Neural cell (in vitro differentiated cells): ENCODE results near the gene HOXA5. TPM values are rescaled to one million over a fixed set of nuclear protein-coding genes. Genes with fewer than 3 reads are reported as not detected.
A peak's percentile ranks its signal among the peaks of the same experiment; 100 is the strongest.

Source experiments
- H2AFZ ChIP-seq: fragments of 200-600, 300-800 bp; sonication (generic), shearing (Covaris generic); 2 replicates; pipeline ENCODE4 v1.6.0; 2014; ENCODE audit warnings: low read depth, mild to moderate bottlenecking, antibody characterized with exemption, low read length, moderate library complexity
- H3F3A ChIP-seq: fragments of 200-600 bp; shearing (Covaris generic); 2 replicates; pipeline ENCODE4 v1.6.1; 2016; ENCODE audit warnings: mild to moderate bottlenecking, moderate library complexity, mixed read lengths, antibody characterized with exemption, low read length; ENCODE audit not compliant: insufficient read depth, poor library complexity, severe bottlenecking
- H3K27ac ChIP-seq: fragments of 200-600, 300-800 bp; sonication (generic), shearing (Covaris generic); 2 replicates; pipeline ENCODE4 v1.5.1; 2014; ENCODE audit warnings: mild to moderate bottlenecking, low read length, moderate library complexity
- H3K27me3 ChIP-seq: fragments of 300-800, 200-600 bp; sonication (generic), shearing (Covaris generic); 2 replicates; pipeline ENCODE4 v1.6.0; 2014; ENCODE audit warnings: mild to moderate bottlenecking, low read depth, low read length, moderate library complexity; ENCODE audit not compliant: insufficient read depth
- H3K36me3 ChIP-seq: fragments of 300-800, 200-600 bp; sonication (generic), shearing (Covaris generic); 2 replicates; pipeline ENCODE4 v1.5.1; 2014; ENCODE audit warnings: mild to moderate bottlenecking, antibody characterized with exemption, low read length, moderate library complexity; ENCODE audit not compliant: insufficient read depth
- H3K4me2 ChIP-seq: fragments of 300-800, 200-600 bp; sonication (generic), shearing (Covaris generic); 2 replicates; pipeline ENCODE4 v1.6.0; 2014; ENCODE audit warnings: mild to moderate bottlenecking, low read length
- H3K4me3 ChIP-seq: fragments of 300-800, 200-600 bp; sonication (generic), shearing (Covaris generic); 2 replicates; pipeline ENCODE4 v1.5.1; 2014; ENCODE audit warnings: mild to moderate bottlenecking, low read length, moderate library complexity
- H3K79me2 ChIP-seq: fragments of 200-600 bp; shearing (Covaris generic); replicated peaks from 2 replicates; pipeline ENCODE4 v1.6.0; 2014; ENCODE audit warnings: mild to moderate bottlenecking, low read length, moderate library complexity; ENCODE audit not compliant: insufficient read depth
- H3K9ac ChIP-seq: fragments of 300-800, 200-600 bp; sonication (generic), shearing (Covaris generic); 2 replicates; pipeline ENCODE4 v1.6.1; 2016; ENCODE audit warnings: mild to moderate bottlenecking, low read length, mixed read lengths
- H3K9me2 ChIP-seq: fragments of 200-600 bp; shearing (Covaris generic); 2 replicates; pipeline ENCODE4 v1.6.1; 2016; ENCODE audit warnings: mild to moderate bottlenecking, low read length, mixed read lengths; ENCODE audit not compliant: insufficient read depth
- H3K9me3 ChIP-seq: fragments of 200-600, 300-800 bp; sonication (generic), shearing (Covaris generic); 2 replicates; pipeline ENCODE4 v1.6.1; 2016; ENCODE audit warnings: mild to moderate bottlenecking, mixed run types, low read length, moderate library complexity, mixed read lengths
- H4K20me1 ChIP-seq: fragments of 200-600 bp; shearing (Covaris generic); 2 replicates; pipeline ENCODE4 v1.6.1; 2016; ENCODE audit warnings: mild to moderate bottlenecking, mixed run types; ENCODE audit not compliant: insufficient read depth
- CTCF ChIP-seq: fragments of 450-650 bp; IDR thresholded peaks from 2 replicates; pipeline ENCODE4 v1.5.1; 2014; ENCODE audit warnings: antibody characterized with exemption, mild to moderate bottlenecking, moderate library complexity; ENCODE audit not compliant: poor library complexity, severe bottlenecking
- EP300 ChIP-seq: fragments of 450-650 bp; conservative IDR thresholded peaks from 2 replicates; pipeline ENCODE4 v1.6.1; 2014; ENCODE audit warnings: antibody characterized with exemption, mild to moderate bottlenecking, moderate library complexity; ENCODE audit not compliant: poor library complexity, severe bottlenecking
- EZH2 ChIP-seq: fragments of 200-600, 300-800 bp; shearing (Covaris generic), sonication (generic); IDR thresholded peaks from 2 replicates; pipeline ENCODE4 v1.6.1; 2014; ENCODE audit warnings: antibody characterized with exemption, low read length, borderline replicate concordance, mild to moderate bottlenecking; ENCODE audit not compliant: insufficient read depth, poor library complexity, severe bottlenecking
- MXI1 ChIP-seq: fragments of 450-650 bp; conservative IDR thresholded peaks from 2 replicates; pipeline ENCODE4 v1.6.1; 2014; ENCODE audit warnings: antibody characterized with exemption, mild to moderate bottlenecking; ENCODE audit not compliant: poor library complexity, severe bottlenecking
- POLR2AphosphoS5 ChIP-seq: IDR thresholded peaks from 2 replicates; pipeline ENCODE4 v1.6.1; 2012
- RAD21 ChIP-seq: fragments of 450-650 bp; conservative IDR thresholded peaks from 2 replicates; pipeline ENCODE4 v1.6.1; 2014; ENCODE audit warnings: antibody characterized with exemption, mild to moderate bottlenecking, moderate library complexity
- REST ChIP-seq: IDR thresholded peaks from 2 replicates; pipeline ENCODE4 v1.6.1; 2012; ENCODE audit warnings: borderline replicate concordance
- SMC3 ChIP-seq: fragments of 450-650 bp; conservative IDR thresholded peaks from 2 replicates; pipeline ENCODE4 v1.6.1; 2014; ENCODE audit warnings: antibody characterized with exemption, mild to moderate bottlenecking, moderate library complexity; ENCODE audit not compliant: poor library complexity
- TAF1 ChIP-seq: IDR thresholded peaks from 2 replicates; pipeline ENCODE4 v1.6.1; 2012; ENCODE audit warnings: low read depth
- polyA plus RNA-seq: library from polyadenylated mRNA; depleted of rRNA; stranded (reverse); fragments of >200 nt; gene quantifications from 2 replicates; pipeline ENCODE4 v1.2.3, GENCODE V29; 2014

The HOXA5 gene
- polyA plus RNA-seq, 1 donor from 2014 or later, result not detected

DNA sequence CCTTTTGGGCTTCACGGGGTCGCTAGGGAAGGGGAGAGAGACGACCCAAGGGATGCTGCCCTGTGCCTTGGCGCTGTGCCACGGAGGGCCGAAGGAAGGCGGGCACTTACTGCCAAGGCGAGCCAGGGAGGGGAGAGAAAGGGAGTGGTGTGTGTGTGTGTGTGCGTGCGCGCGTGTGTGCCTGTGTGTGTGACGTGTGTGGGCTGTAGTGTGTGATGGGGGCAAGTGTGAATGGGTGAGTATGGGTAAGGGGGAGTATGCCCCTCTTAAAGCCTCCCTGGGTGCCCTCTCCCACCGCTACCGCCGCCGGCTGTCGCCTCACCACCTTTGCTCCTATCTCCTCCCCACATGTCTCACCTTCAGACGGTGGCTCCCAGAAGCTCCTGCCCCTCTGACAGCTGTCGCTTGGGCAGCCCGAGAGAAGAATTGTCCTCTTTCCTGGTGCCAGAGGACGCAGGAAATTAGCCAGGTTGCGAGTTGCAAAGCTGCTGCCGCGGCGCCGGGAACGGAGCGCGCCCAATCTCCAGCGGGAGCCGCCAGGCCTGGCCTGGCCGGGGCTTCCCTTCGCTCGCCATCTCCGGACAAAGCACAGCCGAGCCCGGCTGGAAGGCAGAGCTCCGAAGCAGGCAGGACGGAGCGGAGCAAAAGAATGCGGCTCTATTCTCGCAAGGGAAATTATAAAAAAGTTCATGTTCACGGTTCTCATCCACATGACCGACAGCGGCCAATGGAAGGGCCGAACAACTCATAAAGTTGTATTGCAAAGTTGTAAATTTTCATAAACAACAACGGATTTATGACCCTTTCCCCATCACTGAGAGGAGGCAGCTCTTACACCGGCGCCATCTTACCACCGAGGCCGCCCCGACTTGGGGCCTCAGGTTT, 8.7 kb upstream of the HOXA5 start, which contains the start of gene HOXA3:
Gene HOXA3 (minus strand): TSS at position 653 of the 885 bp plus-strand sequence. CDS start 41,943 bp downstream, outside the sequence.
- Histone ChIP-seq H3K4me2 (no peak within 1 kb of the TSS), H3K9me2 (no peaks in the 10 kb centered on the region), H3K4me3 (peak within 1 kb of the TSS; percentile 56), H3K79me2 (no peaks in the 10 kb centered on the region), H3K36me3 (no peaks in the 10 kb centered on the region), H3K9ac (no peak within 1 kb of the TSS), H3K9me3 (peaks cover 23% of the 10 kb centered on the region), H3K27ac (no peak within 1 kb of the TSS), H2AFZ (no peak within 1 kb of the TSS), H3K27me3 (peaks cover 100% of the 10 kb centered on the region), H4K20me1 (no peaks in the 10 kb centered on the region), H3F3A (no peaks in the 10 kb centered on the region)
- TF ChIP-seq EP300 (no peak), SMC3 (no peak), EZH2 (peak; percentile 41), POLR2AphosphoS5 (no peak), TAF1 (no peak)

GRCh38 chr7:27151341-27151930, 8.0 kb upstream of the HOXA5 start:
- H3K9me2 ChIP-seq, result no peaks in the 10 kb centered on the region
- H3F3A ChIP-seq, result no peaks in the 10 kb centered on the region
- no peaks in the 10 kb centered on the region for H3K36me3 ChIP-seq
- H3K4me2 ChIP-seq, result peak overlapping the region; percentile 5
- peaks cover 29% of the 10 kb centered on the region for H3K9me3 ChIP-seq
- H3K9ac ChIP-seq, result no peak overlapping the region
- H3K27me3 ChIP-seq, result peaks cover 100% of the 10 kb centered on the region
- H3K27ac ChIP-seq, result no peak overlapping the region
- no peak for TF ChIP-seq TAF1
- peak; percentile 18 for TF ChIP-seq EZH2
- TF ChIP-seq SMC3, result no peak
- TF ChIP-seq MXI1, result no peak
- H4K20me1 ChIP-seq, result no peaks in the 10 kb centered on the region
- H3K4me3 ChIP-seq, result peak overlapping the region; percentile 56
- H2AFZ ChIP-seq, result no peak overlapping the region
- no peaks in the 10 kb centered on the region for H3K79me2 ChIP-seq

GRCh38 chr7:27150568-27151340, 7.3 kb upstream of the HOXA5 start:
- Histone ChIP-seq H3F3A (no peaks in the 10 kb centered on the region), H3K27ac (no peak overlapping the region), H2AFZ (no peak overlapping the region), H3K36me3 (no peaks in the 10 kb centered on the region), H4K20me1 (no peaks in the 10 kb centered on the region), H3K9ac (no peak overlapping the region), H3K79me2 (no peaks in the 10 kb centered on the region), H3K9me3 (peaks cover 26% of the 10 kb centered on the region), H3K4me2 (peak overlapping the region; percentile 5), H3K9me2 (no peaks in the 10 kb centered on the region), H3K27me3 (peaks cover 100% of the 10 kb centered on the region), H3K4me3 (peak overlapping the region; percentile 56)
- TF ChIP-seq EZH2, result peak; percentile 36
- TF ChIP-seq POLR2AphosphoS5, result peak; percentile 31
- TF ChIP-seq TAF1, result no peak
- TF ChIP-seq RAD21, result peak; percentile 60
- TF ChIP-seq MXI1, result no peak
- TF ChIP-seq SMC3, result peak; percentile 80
- TF ChIP-seq CTCF, result peak; percentile 85
- no peak for TF ChIP-seq EP300
- no peak for TF ChIP-seq REST
